Uterus (tissue), 2 donors: ENCODE measurements around the gene CYP4F3.

ENCODE experiments used
- CTCF ChIP-seq, 4 experiments: fragments of 200-600 bp in 2 of 4; fragments of 450-650 bp in 2 of 4; sonication (generic) in 2 of 4; IDR thresholded peaks; one replicate each; pipeline ENCODE4 v1.5.1; 2016 to 2019; ENCODE audit warnings: antibody characterized with exemption in 4 of 4, mild to moderate bottlenecking in 2 of 4, moderate library complexity in 1 of 4
- POLR2A ChIP-seq, 2 donors: fragments of 450-650 bp; IDR thresholded peaks; one replicate each; pipeline ENCODE4 v1.6.1; 2016; ENCODE audit warnings: antibody characterized with exemption in 2 of 2, mild to moderate bottlenecking in 1 of 2, moderate library complexity in 1 of 2

GRCh38 chr19:15671237-15671821 lies 30.6 kb downstream of the CYP4F3 start:
- TF ChIP-seq CTCF (IDR thresholded peaks at IDR 0.05) (no peak), POLR2A (IDR thresholded peaks at IDR 0.05) (no peak)
